K562 (cell line): ENCODE data around the gene UGT2B7. TPM values are rescaled to one million over a fixed set of nuclear protein-coding genes. Genes with fewer than 3 reads are reported as not detected.

ENCODE experiments used
- ATAC-seq: fragments of 200-7000 bp; cut with Tn5 transposase; 3 replicates; pipeline ENCODE4 v1.9.1; 2020; ENCODE audit warnings: moderate library complexity
- BruUV-seq: library from RNA; stranded (reverse); fragments of 400-500 nt; replicated peaks from 2 replicates; lab custom pipeline; 2021; lab: Mats Ljungman, UMichigan
- CTCF ChIA-PET: fragments of 300-600 bp; formaldehyde crosslinking; extraction: SDS; loops from one replicate; lab custom pipeline; 2021; ENCODE audit warnings: low intra/inter-chr PET ratio; lab: Yijun Ruan, JAX
- POLR2A ChIA-PET: fragments of 300-600, 350-650 bp; sonication (Branson Sonifier 250); formaldehyde crosslinking; extraction: SDS; loops from one replicate; lab custom pipeline; 2021; ENCODE audit warnings: antibody characterized with exemption, inconsistent platforms; lab: Yijun Ruan, JAX
- DNase-seq, 4 experiments: peaks; one replicate each; pipeline versions ENCODE4 v3.0.0 to v3.0.0-alpha.2; 2011 to 2018; ENCODE audit warnings: low spot score in 3 of 4, mixed read lengths in 3 of 4; ENCODE audit errors: extremely low read depth in 1 of 4
- FAIRE-seq: peaks from 2 replicates; lab custom pipeline; 2011; peaks lifted over from hg19 to GRCh38; lab: Jason Lieb, UNC
- H2AFZ ChIP-seq: 2 replicates; pipeline ENCODE4 v1.6.0; 2011; ENCODE audit warnings: low read depth, low read length, control low read depth, inconsistent platforms
- H3K27ac ChIP-seq: fragments of 200-600 bp; 3 replicates; pipeline ENCODE4 v1.8.0; 2011; ENCODE audit warnings: low read depth, mild to moderate bottlenecking, control low read depth, inconsistent platforms, low read length, moderate library complexity, mixed read lengths; ENCODE audit errors: extremely low read depth
- H3K27me3 ChIP-seq, 2 experiments: fragments of 300-600 bp in 1 of 2; 2 replicates in 1 of 2; 3 replicates in 1 of 2; pipeline versions ENCODE4 v1.6.0 to v1.8.0; 2011; ENCODE audit warnings: inconsistent platforms in 2 of 2, low read length in 2 of 2, mild to moderate bottlenecking in 1 of 2, mixed read lengths in 1 of 2, moderate library complexity in 1 of 2; ENCODE audit not compliant: control insufficient read depth in 2 of 2, insufficient read depth in 2 of 2
- H3K36me3 ChIP-seq: fragments of 300-600 bp; 3 replicates; pipeline ENCODE4 v1.8.0; 2011; ENCODE audit warnings: mild to moderate bottlenecking, low read length, inconsistent platforms; ENCODE audit not compliant: control insufficient read depth, insufficient read depth
- H3K4me1 ChIP-seq, 2 experiments: fragments of 200-600 bp in 1 of 2; replicated peaks in 1 of 2; 2 replicates in 1 of 2; 3 replicates in 1 of 2; pipeline versions ENCODE4 v1.5.1 to v1.8.0; 2011; ENCODE audit warnings: inconsistent platforms in 2 of 2, low read length in 2 of 2, mild to moderate bottlenecking in 1 of 2, mixed read lengths in 1 of 2, moderate library complexity in 1 of 2; ENCODE audit not compliant: control insufficient read depth in 2 of 2, insufficient read depth in 2 of 2
- H3K4me2 ChIP-seq: 2 replicates; pipeline ENCODE4 v1.6.1; 2011; ENCODE audit warnings: low read length, control low read depth, inconsistent platforms, mixed read lengths; ENCODE audit not compliant: insufficient read depth
- H3K4me3 ChIP-seq: fragments of 200-600 bp; sonication (generic), shearing (Covaris generic); 2 replicates; pipeline ENCODE4 v1.5.1; 2016; ENCODE audit warnings: control low read depth, inconsistent platforms
- H3K79me2 ChIP-seq: fragments of 200-600 bp; 3 replicates; pipeline ENCODE4 v1.8.0; 2011; ENCODE audit warnings: low read length, inconsistent platforms; ENCODE audit not compliant: control insufficient read depth, insufficient read depth
- H3K9ac ChIP-seq, 2 experiments: 2 replicates each; pipeline versions ENCODE4 v1.6.0 to v1.6.1; 2011; ENCODE audit warnings: low read depth in 2 of 2, low read length in 2 of 2, control low read depth in 1 of 2, inconsistent platforms in 1 of 2, mild to moderate bottlenecking in 1 of 2, mixed read lengths in 1 of 2; ENCODE audit not compliant: insufficient read depth in 1 of 2
- H3K9me1 ChIP-seq: one replicate; pipeline ENCODE4 v1.6.0; 2011; ENCODE audit warnings: inconsistent platforms, mild to moderate bottlenecking, low read length, moderate library complexity; ENCODE audit not compliant: control insufficient read depth, insufficient read depth
- H3K9me3 ChIP-seq: replicated peaks from 2 replicates; pipeline ENCODE4 v1.5.1; 2011; ENCODE audit warnings: low read depth, low read length, inconsistent platforms; ENCODE audit not compliant: control insufficient read depth, insufficient read depth
- H4K20me1 ChIP-seq: replicated peaks from 2 replicates; pipeline ENCODE4 v1.6.1; 2011; ENCODE audit warnings: low read length, inconsistent platforms, mixed read lengths; ENCODE audit not compliant: control insufficient read depth, insufficient read depth
- DIDO1 ChIP-seq: fragments of 450-650 bp; IDR thresholded peaks from 2 replicates; pipeline ENCODE4 v1.6.1; 2016; ENCODE audit warnings: low read depth, missing biosample characterization, missing genetic modification characterization
- FOXA3 ChIP-seq, 2 experiments: fragments of 450-650 bp in 1 of 2; sonication (generic) in 1 of 2; formaldehyde crosslinking; IDR thresholded peaks in 1 of 2; conservative IDR thresholded peaks in 1 of 2; 2 replicates each; pipeline versions ENCODE4 v1.4.0 to v1.8.0; 2020 to 2022; ENCODE audit warnings: mild to moderate bottlenecking in 2 of 2, missing genetic modification reagents in 1 of 2
- GTF2F1 ChIP-seq: IDR thresholded peaks from 2 replicates; pipeline ENCODE4 v1.6.1; 2011; ENCODE audit warnings: low read depth, low read length, improper control_type of control experiment
- HMG20B ChIP-seq: fragments of 250-450 bp; sonication (Bioruptor Pico); IDR thresholded peaks from 2 replicates; pipeline ENCODE4 v1.5.0; 2021; ENCODE audit warnings: mild to moderate bottlenecking
- ZNF79 ChIP-seq: fragments of 250-450 bp; sonication (Bioruptor Pico); IDR thresholded peaks from 2 replicates; pipeline ENCODE4 v1.4.0; 2020; ENCODE audit warnings: low read depth, mild to moderate bottlenecking, moderate library complexity
- WGBS: fragments of 100-300 bp; shearing (Covaris generic); methylation state at CpG from one replicate; pipeline ENCODE4 v1.1.6; 2016; ENCODE audit warnings: low coverage, mixed read lengths; ENCODE audit not compliant: insufficient coverage; ENCODE audit errors: missing lambda C conversion rate; 5-methylcytosine and 5-hydroxymethylcytosine counted together
- in situ Hi-C: fragments of 300-500 bp; cut with MboI; formaldehyde crosslinking; loops from 4 replicates; pipeline ENCODE4 v1.15.0; 2018; ENCODE audit warnings: inconsistent platforms, mixed read lengths
- intact Hi-C: fragments of 100-400 bp; cut with micrococcal nuclease; formaldehyde crosslinking; loops from 2 replicates; pipeline ENCODE4 v1.14.2; 2022
- polyA plus RNA-seq, 8 experiments: library from polyadenylated mRNA; depleted of rRNA in 4 of 8; stranded (reverse) in 5 of 8; unstranded in 3 of 8; fragments of >200 nt; fragmentation: Nextera tagmentation in 2 of 8; fragmentation: Illumina TruSeq in 1 of 8; extraction: Ambion mirVana in 2 of 8; extraction: Trizol in 1 of 8; gene quantifications; 2 replicates each; pipeline versions ENCODE4 v1.2.1 to v1.2.3, GENCODE V29; 2011 to 2014; ENCODE audit warnings: inconsistent platforms in 1 of 8, missing spikeins in 1 of 8
- total RNA-seq, 7 experiments: library from RNA; depleted of rRNA in 6 of 7; stranded (reverse); fragments of >200 nt in 6 of 7; fragmentation: Illumina TruSeq in 2 of 7; extraction: Trizol in 2 of 7; gene quantifications; 2 replicates each; pipeline versions ENCODE4 v1.2.1 to v1.2.3, GENCODE V29; 2011 to 2021; ENCODE audit warnings: low replicate concordance in 1 of 7
- TF ChIP-seq, protein P1 (sequence below): sonication (generic); formaldehyde crosslinking; IDR thresholded peaks from 2 replicates; pipeline ENCODE4 v1.8.1; 2023; ENCODE audit warnings: mild to moderate bottlenecking, missing genetic modification reagents

Gene UGT2B7
- total and polyA plus RNA-seq, 9 of the 15 experiments (the other 6 are each of a cell fraction or from before 2014, with no cell fraction given): 0.04 to 0.18 (median 0.14) TPM; not detected in 5

GRCh38 chr4:69073375-69073774, 22.9 kb upstream of the UGT2B7 start:
- intact Hi-C loops: no loop called here
- CTCF ChIA-PET: no interaction called here
- H3K4me3 ChIP-seq: no peak overlapping the region
- TF ChIP-seq FOXA3 (CRISPR knock-in tag; conservative IDR thresholded peaks at IDR 0.05 in 1 of 2, IDR thresholded peaks at IDR 0.05 in 1 of 2) (no peak), ZNF79 (CRISPR knock-in tag) (no peak), HMG20B (no peak), DIDO1 (tag) (no peak), GTF2F1 (no peak)
- TF ChIP-seq, protein P1, sequence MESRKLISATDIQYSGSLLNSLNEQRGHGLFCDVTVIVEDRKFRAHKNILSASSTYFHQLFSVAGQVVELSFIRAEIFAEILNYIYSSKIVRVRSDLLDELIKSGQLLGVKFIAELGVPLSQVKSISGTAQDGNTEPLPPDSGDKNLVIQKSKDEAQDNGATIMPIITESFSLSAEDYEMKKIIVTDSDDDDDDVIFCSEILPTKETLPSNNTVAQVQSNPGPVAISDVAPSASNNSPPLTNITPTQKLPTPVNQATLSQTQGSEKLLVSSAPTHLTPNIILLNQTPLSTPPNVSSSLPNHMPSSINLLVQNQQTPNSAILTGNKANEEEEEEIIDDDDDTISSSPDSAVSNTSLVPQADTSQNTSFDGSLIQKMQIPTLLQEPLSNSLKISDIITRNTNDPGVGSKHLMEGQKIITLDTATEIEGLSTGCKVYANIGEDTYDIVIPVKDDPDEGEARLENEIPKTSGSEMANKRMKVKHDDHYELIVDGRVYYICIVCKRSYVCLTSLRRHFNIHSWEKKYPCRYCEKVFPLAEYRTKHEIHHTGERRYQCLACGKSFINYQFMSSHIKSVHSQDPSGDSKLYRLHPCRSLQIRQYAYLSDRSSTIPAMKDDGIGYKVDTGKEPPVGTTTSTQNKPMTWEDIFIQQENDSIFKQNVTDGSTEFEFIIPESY: no peak
- TF ChIP-seq, all 486 proteins: peak for 0
- Histone ChIP-seq H3K27ac (no peak overlapping the region), H3K36me3 (no peaks in the 10 kb centered on the region), H4K20me1 (no peaks in the 10 kb centered on the region), H2AFZ (no peak overlapping the region), H3K4me2 (no peak overlapping the region), H3K9me1 (no peaks in the 10 kb centered on the region), H3K79me2 (no peaks in the 10 kb centered on the region), H3K9me3 (no peaks in the 10 kb centered on the region), H3K27me3 (no peaks in the 10 kb centered on the region), H3K4me1 (no peaks in the 10 kb centered on the region), H3K9ac (no peak overlapping the region)
- in situ Hi-C loops: no loop called here
- 0% methylated on average over 1 of the region's 1 CpG for WGBS
- no peak for DNase-seq
- no peak for FAIRE-seq
- BruUV-seq: no TSS peak
- POLR2A ChIA-PET: interaction anchor here (0.6 kb wide), 1 partner anchor 1594 kb away, joined by 3 read pairs; no protein-coding TSS in a partner anchor
- ATAC-seq: no peak
